Nephron progenitor cell (in vitro differentiated cells): ENCODE measurements around the gene HK3.
A peak's percentile ranks its signal among the peaks of the same experiment; 100 is the strongest.

Source experiments
- DNase-seq: peaks from one replicate; pipeline ENCODE4 v3.0.0; 2021
- H3K27ac Mint-ChIP-seq: 2 replicates; pipeline ENCODE4 v1.8.0; 2021; ENCODE audit warnings: mild to moderate bottlenecking, moderate library complexity, mixed read lengths
- H3K27me3 Mint-ChIP-seq: 2 replicates; pipeline ENCODE4 v1.8.0; 2021; ENCODE audit warnings: mild to moderate bottlenecking, low read depth, mixed read lengths; ENCODE audit not compliant: poor library complexity
- H3K36me3 Mint-ChIP-seq: 2 replicates; pipeline ENCODE4 v1.8.0; 2021; ENCODE audit warnings: low read depth, mixed read lengths
- H3K4me1 Mint-ChIP-seq: 2 replicates; pipeline ENCODE4 v1.8.0; 2021; ENCODE audit warnings: mixed read lengths
- H3K4me3 Mint-ChIP-seq: 2 replicates; pipeline ENCODE4 v1.8.0; 2021; ENCODE audit warnings: mild to moderate bottlenecking, moderate library complexity, mixed read lengths
- H3K9me3 Mint-ChIP-seq: 2 replicates; pipeline ENCODE4 v1.8.0; 2021; ENCODE audit warnings: mild to moderate bottlenecking, moderate library complexity, mixed read lengths
- TF ChIP-seq, protein P1 (sequence below): fragments of 200-600 bp; sonication (generic); IDR thresholded peaks from 2 replicates; pipeline ENCODE4 v1.5.0; 2021; ENCODE audit warnings: antibody characterized with exemption

The HK3 gene

GRCh38 chr5:176844706-176845391 lies 54.3 kb downstream of the HK3 start:
- Mint-ChIP-seq H3K9me3 (no peaks in the 10 kb centered on the region), H3K36me3 (no peaks in the 10 kb centered on the region), H3K4me1 (peaks cover 33% of the 10 kb centered on the region), H3K4me3 (no peak overlapping the region), H3K27me3 (peaks cover 65% of the 10 kb centered on the region), H3K27ac (no peak overlapping the region)
- no peak for DNase-seq
- TF ChIP-seq, protein P1, sequence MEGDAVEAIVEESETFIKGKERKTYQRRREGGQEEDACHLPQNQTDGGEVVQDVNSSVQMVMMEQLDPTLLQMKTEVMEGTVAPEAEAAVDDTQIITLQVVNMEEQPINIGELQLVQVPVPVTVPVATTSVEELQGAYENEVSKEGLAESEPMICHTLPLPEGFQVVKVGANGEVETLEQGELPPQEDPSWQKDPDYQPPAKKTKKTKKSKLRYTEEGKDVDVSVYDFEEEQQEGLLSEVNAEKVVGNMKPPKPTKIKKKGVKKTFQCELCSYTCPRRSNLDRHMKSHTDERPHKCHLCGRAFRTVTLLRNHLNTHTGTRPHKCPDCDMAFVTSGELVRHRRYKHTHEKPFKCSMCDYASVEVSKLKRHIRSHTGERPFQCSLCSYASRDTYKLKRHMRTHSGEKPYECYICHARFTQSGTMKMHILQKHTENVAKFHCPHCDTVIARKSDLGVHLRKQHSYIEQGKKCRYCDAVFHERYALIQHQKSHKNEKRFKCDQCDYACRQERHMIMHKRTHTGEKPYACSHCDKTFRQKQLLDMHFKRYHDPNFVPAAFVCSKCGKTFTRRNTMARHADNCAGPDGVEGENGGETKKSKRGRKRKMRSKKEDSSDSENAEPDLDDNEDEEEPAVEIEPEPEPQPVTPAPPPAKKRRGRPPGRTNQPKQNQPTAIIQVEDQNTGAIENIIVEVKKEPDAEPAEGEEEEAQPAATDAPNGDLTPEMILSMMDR: no peak

GRCh38 chr5:176844281-176844680 lies 54.9 kb downstream of the HK3 start:
- Mint-ChIP-seq H3K4me1 (peaks cover 33% of the 10 kb centered on the region), H3K36me3 (no peaks in the 10 kb centered on the region), H3K27ac (no peak overlapping the region), H3K9me3 (no peaks in the 10 kb centered on the region), H3K4me3 (no peak overlapping the region), H3K27me3 (peaks cover 67% of the 10 kb centered on the region)
- TF ChIP-seq, protein P1: no peak
- no peak for DNase-seq

- TF ChIP-seq, protein P1: no peak
- peaks cover 33% of the 10 kb centered on the region for H3K4me1 Mint-ChIP-seq
- no peak overlapping the region for H3K27ac Mint-ChIP-seq
- no peaks in the 10 kb centered on the region for H3K36me3 Mint-ChIP-seq
- H3K27me3 Mint-ChIP-seq: peaks cover 67% of the 10 kb centered on the region
- DNase-seq: no peak
- H3K4me3 Mint-ChIP-seq: peak overlapping the region; percentile 35
- no peaks in the 10 kb centered on the region for H3K9me3 Mint-ChIP-seq
These were observed 55.5 kb downstream of the HK3 start for GRCh38 chr5:176843673-176844072.

- Mint-ChIP-seq H3K9me3 (no peaks in the 10 kb centered on the region), H3K27me3 (peaks cover 91% of the 10 kb centered on the region), H3K36me3 (no peaks in the 10 kb centered on the region), H3K4me1 (peaks cover 13% of the 10 kb centered on the region), H3K4me3 (no peak overlapping the region), H3K27ac (no peak overlapping the region)
- TF ChIP-seq, protein P1: no peak
- peak; percentile 100 for DNase-seq
These were observed 61.4 kb downstream of the HK3 start for GRCh38 chr5:176837707-176838115.

DNA sequence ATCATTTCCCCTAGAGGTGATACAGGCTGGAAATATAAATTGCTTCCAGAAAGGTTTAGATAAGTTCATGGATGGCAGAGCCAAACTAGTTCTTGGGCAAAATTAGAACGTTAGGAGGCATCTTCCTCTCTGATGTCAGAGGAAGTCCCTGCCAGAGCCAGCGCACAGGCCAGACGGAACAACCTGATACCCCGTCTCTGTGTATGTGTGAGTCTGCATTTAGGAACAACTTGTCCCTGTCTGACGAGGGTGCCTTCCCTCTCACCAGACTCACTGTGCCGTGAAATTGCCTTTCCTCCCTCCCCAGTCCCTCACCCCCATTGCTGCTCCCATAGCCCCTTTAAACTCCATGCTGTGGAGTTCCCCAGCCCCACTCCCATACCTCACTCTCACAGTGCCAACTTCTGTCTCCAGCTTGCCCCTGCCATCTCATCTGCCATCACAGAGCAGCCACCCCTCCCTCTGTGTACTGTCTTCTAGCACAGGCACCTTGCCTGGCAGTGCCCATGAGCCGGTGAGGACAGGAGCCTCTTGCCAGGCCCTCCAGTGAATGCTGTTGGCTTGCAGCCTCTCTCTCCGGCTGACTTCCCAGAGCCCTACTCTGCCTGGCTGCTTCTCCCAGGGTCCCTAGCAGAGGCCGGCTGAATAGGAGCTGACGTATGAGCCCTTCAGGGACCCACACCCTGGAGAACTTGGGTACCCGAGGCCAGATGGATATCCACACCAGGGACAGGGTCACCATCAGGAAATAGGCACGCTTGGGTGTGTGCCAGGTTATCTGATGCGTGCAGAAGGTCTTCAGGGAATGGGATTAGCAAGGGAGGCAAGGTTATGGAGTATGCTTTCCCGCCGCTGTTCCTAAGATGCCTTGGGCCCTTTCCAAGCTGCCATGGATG lies 62.1 kb downstream of the HK3 start:
- TF ChIP-seq, protein P1: no peak
- Mint-ChIP-seq H3K4me3 (no peak overlapping the region), H3K9me3 (no peaks in the 10 kb centered on the region), H3K4me1 (peaks cover 13% of the 10 kb centered on the region), H3K27me3 (peaks cover 90% of the 10 kb centered on the region), H3K27ac (no peak overlapping the region), H3K36me3 (no peaks in the 10 kb centered on the region)
- no peak for DNase-seq
